Measurements from ENCODE around the gene CNIH2.

The CNIH2 gene

DNA sequence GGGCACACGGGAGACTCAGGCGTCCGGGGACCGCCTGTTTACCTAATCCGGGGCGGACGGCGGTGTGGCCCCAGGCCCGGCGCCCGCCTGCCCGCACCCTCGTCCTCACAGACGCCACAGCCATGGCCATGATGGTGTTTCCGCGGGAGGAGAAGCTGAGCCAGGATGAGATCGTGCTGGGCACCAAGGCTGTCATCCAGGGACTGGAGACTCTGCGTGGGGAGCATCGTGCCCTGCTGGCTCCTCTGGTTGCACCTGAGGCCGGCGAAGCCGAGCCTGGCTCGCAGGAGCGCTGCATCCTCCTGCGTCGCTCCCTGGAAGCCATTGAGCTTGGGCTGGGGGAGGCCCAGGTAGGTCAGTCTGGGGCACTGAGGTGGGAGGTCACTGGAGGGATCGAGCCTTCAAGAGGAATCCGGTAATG lies 19.5 kb upstream of the CNIH2 start:
- Histone ChIP-seq H3K79me2 (ENCODE audit: control insufficient read depth, insufficient read depth, low read length, unreplicated experiment) (no peaks in the 10 kb centered on the region), H3K4me3 (ENCODE audit: low read depth, low read length) (peak overlapping the region; percentile 89), H3K4me1 (ENCODE audit: control insufficient read depth, insufficient read depth, low read length, unreplicated experiment) (no peaks in the 10 kb centered on the region), H3K36me3 (ENCODE audit: insufficient read depth, low read length) (peaks cover 3% of the 10 kb centered on the region; the same call in 1 of the 2 replicates), H3K27ac (ENCODE audit: low read depth, low read length) (no peak overlapping the region), H3K27me3 (ENCODE audit: insufficient read depth, low read length) (no peaks in the 10 kb centered on the region), H2AFZ (ENCODE audit: low read length, unreplicated experiment) (no peak overlapping the region)

DNA sequence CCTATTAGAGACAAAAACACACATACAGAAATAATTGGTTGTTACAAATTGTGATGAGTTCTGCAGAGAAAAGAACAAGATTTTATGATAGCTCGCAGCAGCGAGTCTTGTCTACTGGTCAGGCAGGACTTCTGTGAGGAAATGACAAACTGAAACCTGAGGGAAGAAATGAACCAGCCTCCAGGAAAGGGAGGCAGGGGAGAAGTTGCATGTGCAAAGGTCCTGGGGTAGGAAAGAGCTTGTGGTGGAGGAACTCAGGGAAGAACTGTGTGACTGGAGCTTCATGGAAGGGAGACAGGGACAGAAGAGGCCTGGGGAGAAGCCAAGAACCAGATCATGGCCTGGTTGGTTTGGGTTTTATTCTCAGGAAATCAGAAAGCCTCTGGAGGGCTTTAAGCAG lies 18.8 kb upstream of the CNIH2 start:
- Histone ChIP-seq H3K79me2 (ENCODE audit: control insufficient read depth, insufficient read depth, low read length, unreplicated experiment) (no peaks in the 10 kb centered on the region), H3K27ac (ENCODE audit: low read depth, low read length) (no peak overlapping the region), H2AFZ (ENCODE audit: low read length, unreplicated experiment) (no peak overlapping the region), H3K4me3 (ENCODE audit: low read depth, low read length) (no peak overlapping the region; the same call in 1 of the 2 replicates), H3K4me1 (ENCODE audit: control insufficient read depth, insufficient read depth, low read length, unreplicated experiment) (no peaks in the 10 kb centered on the region), H3K27me3 (ENCODE audit: insufficient read depth, low read length) (no peaks in the 10 kb centered on the region), H3K36me3 (ENCODE audit: insufficient read depth, low read length) (peaks cover 3% of the 10 kb centered on the region; the same call in 1 of the 2 replicates)

DNA sequence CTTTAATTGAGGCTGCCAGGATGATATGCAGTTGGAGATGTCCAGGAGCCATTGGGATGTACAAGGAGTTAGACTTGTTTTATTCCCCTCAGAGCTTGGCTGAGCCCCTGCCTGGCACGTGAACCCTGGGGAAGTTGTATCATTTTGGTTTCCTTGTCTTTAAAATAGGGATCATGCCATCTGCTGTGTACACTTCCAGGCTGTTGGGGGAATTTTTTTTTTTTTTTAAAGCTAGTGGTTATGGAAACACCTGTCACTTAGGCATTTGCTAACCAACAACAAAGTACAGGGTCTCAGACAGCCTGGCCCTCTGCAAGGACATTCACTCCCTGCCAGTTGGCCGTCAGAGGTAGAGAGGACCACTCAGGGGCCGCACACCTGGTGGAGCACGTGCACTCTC lies 18.0 kb upstream of the CNIH2 start:
- H3K36me3 ChIP-seq (ENCODE audit: insufficient read depth, low read length) = peaks cover 3% of the 10 kb centered on the region; the same call in 1 of the 2 replicates
- H3K79me2 ChIP-seq (ENCODE audit: control insufficient read depth, insufficient read depth, low read length, unreplicated experiment) = no peaks in the 10 kb centered on the region
- H3K4me1 ChIP-seq (ENCODE audit: control insufficient read depth, insufficient read depth, low read length, unreplicated experiment) = no peaks in the 10 kb centered on the region
- no peaks in the 10 kb centered on the region for H3K27me3 ChIP-seq (ENCODE audit: insufficient read depth, low read length)
- no peak overlapping the region for H3K4me3 ChIP-seq (ENCODE audit: low read depth, low read length)
- no peak overlapping the region for H2AFZ ChIP-seq (ENCODE audit: low read length, unreplicated experiment)
- H3K27ac ChIP-seq (ENCODE audit: low read depth, low read length) = no peak overlapping the region

DNA sequence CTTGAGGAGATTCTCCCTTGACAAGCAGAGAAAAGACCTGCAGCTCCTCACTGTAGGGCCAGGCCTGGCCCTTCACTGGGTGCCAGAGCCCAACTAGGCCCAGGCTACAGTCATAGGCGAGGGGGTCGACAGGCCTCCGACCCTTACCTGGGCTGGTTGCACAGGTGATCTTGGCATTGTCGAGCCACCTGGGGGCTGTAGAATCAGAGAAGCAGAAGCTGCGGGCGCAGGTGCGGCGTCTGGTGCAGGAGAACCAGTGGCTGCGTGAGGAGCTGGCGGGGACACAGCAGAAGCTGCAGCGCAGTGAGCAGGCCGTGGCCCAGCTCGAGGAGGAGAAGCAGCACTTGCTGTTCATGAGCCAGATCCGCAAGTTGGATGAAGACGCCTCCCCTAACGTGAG lies 16.4 kb upstream of the CNIH2 start:
- Histone ChIP-seq H3K27ac (ENCODE audit: low read depth, low read length) (no peak overlapping the region), H3K4me3 (ENCODE audit: low read depth, low read length) (no peak overlapping the region), H3K27me3 (ENCODE audit: insufficient read depth, low read length) (no peaks in the 10 kb centered on the region), H3K36me3 (ENCODE audit: insufficient read depth, low read length) (peaks cover 3% of the 10 kb centered on the region; the same call in 1 of the 2 replicates), H3K79me2 (ENCODE audit: control insufficient read depth, insufficient read depth, low read length, unreplicated experiment) (no peaks in the 10 kb centered on the region), H3K4me1 (ENCODE audit: control insufficient read depth, insufficient read depth, low read length, unreplicated experiment) (no peaks in the 10 kb centered on the region), H2AFZ (ENCODE audit: low read length, unreplicated experiment) (no peak overlapping the region)

DNA sequence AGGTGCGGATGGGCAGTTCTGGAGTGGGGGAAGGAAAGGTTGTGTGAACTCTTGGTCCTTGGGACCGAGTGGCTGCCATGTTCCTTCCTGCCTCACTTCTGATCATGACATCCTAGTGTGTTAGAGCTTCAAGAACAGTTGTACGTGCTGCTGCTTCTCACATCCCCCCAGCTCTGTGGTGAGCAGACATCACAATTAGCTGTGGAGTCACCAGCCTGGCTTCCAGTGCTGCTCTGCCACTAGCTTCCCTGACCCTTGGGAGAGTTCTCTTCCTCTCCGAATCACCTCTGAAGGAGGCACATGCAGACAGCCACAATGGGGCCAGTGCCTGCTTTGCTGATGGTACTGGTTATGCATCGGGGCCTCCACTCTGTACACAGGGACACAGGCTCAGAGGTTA lies 15.8 kb upstream of the CNIH2 start:
- H3K27ac ChIP-seq (ENCODE audit: low read depth, low read length) = no peak overlapping the region
- no peak overlapping the region for H2AFZ ChIP-seq (ENCODE audit: low read length, unreplicated experiment)
- H3K27me3 ChIP-seq (ENCODE audit: insufficient read depth, low read length) = no peaks in the 10 kb centered on the region
- no peaks in the 10 kb centered on the region for H3K79me2 ChIP-seq (ENCODE audit: control insufficient read depth, insufficient read depth, low read length, unreplicated experiment)
- no peak overlapping the region for H3K4me3 ChIP-seq (ENCODE audit: low read depth, low read length)
- H3K4me1 ChIP-seq (ENCODE audit: control insufficient read depth, insufficient read depth, low read length, unreplicated experiment) = no peaks in the 10 kb centered on the region
- H3K36me3 ChIP-seq (ENCODE audit: insufficient read depth, low read length) = peaks cover 3% of the 10 kb centered on the region; the same call in 1 of the 2 replicates

DNA sequence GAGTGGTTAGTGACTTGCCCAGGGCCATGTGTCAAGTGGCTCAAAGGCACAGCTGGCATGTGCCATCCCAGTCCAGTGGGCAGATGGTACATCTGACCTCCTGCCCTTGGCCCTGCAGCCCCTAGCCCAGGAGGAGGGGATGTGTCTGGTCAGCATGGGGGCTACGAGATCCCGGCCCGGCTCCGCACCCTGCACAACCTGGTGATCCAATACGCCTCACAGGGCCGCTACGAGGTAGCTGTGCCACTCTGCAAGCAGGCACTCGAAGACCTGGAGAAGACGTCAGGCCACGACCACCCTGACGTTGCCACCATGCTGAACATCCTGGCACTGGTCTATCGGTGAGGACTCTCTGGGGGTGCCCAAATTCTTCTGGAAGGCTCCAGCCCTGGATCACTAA lies 15.3 kb upstream of the CNIH2 start:
- Histone ChIP-seq H3K4me3 (ENCODE audit: low read depth, low read length) (no peak overlapping the region), H3K27me3 (ENCODE audit: insufficient read depth, low read length) (no peaks in the 10 kb centered on the region), H3K79me2 (ENCODE audit: control insufficient read depth, insufficient read depth, low read length, unreplicated experiment) (no peaks in the 10 kb centered on the region), H2AFZ (ENCODE audit: low read length, unreplicated experiment) (no peak overlapping the region), H3K27ac (ENCODE audit: low read depth, low read length) (no peak overlapping the region), H3K36me3 (ENCODE audit: insufficient read depth, low read length) (peaks cover 3% of the 10 kb centered on the region; the same call in 1 of the 2 replicates), H3K4me1 (ENCODE audit: control insufficient read depth, insufficient read depth, low read length, unreplicated experiment) (no peaks in the 10 kb centered on the region)

DNA sequence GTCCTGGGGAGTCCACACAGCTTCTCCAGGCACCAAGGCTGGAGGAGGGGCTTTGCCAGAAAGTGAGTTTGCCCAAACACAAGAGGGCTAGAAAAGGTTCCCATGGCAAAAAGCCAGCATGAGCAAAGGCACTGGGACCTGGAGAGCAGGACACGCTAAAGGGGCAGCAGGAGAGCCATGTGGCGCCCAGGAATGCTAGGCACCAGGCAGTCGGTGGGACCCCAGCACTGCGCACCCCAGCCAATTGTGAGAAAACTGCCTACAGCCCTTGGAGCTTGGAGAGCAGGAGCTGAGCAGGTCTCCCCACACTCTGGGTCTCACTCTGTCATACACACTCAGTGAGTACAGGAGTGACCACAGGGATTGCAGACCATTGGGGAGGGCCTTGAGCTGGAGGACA lies 14.7 kb upstream of the CNIH2 start:
- H3K4me1 ChIP-seq (ENCODE audit: control insufficient read depth, insufficient read depth, low read length, unreplicated experiment) = no peaks in the 10 kb centered on the region
- no peaks in the 10 kb centered on the region for H3K27me3 ChIP-seq (ENCODE audit: insufficient read depth, low read length)
- no peaks in the 10 kb centered on the region for H3K79me2 ChIP-seq (ENCODE audit: control insufficient read depth, insufficient read depth, low read length, unreplicated experiment)
- no peak overlapping the region for H3K4me3 ChIP-seq (ENCODE audit: low read depth, low read length)
- H2AFZ ChIP-seq (ENCODE audit: low read length, unreplicated experiment) = no peak overlapping the region
- H3K36me3 ChIP-seq (ENCODE audit: insufficient read depth, low read length) = peaks cover 3% of the 10 kb centered on the region; the same call in 1 of the 2 replicates
- no peak overlapping the region for H3K27ac ChIP-seq (ENCODE audit: low read depth, low read length)

DNA sequence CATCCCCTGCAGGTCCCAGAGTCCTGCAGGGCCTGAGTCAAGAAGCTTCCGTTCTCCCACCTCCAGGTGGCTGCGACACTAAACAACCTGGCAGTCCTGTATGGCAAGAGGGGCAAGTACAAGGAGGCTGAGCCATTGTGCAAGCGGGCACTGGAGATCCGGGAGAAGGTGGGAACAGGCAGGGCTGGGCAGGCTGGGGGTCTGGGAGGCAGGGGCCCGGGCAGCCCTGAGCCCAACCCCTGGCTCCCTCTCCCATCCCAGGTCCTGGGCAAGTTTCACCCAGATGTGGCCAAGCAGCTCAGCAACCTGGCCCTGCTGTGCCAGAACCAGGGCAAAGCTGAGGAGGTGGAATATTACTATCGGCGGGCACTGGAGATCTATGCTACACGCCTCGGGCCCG lies 14.2 kb upstream of the CNIH2 start:
- H2AFZ ChIP-seq (ENCODE audit: low read length, unreplicated experiment) = no peak overlapping the region
- peaks cover 3% of the 10 kb centered on the region; the same call in 1 of the 2 replicates for H3K36me3 ChIP-seq (ENCODE audit: insufficient read depth, low read length)
- no peaks in the 10 kb centered on the region for H3K27me3 ChIP-seq (ENCODE audit: insufficient read depth, low read length)
- H3K79me2 ChIP-seq (ENCODE audit: control insufficient read depth, insufficient read depth, low read length, unreplicated experiment) = peaks cover 1% of the 10 kb centered on the region
- H3K4me1 ChIP-seq (ENCODE audit: control insufficient read depth, insufficient read depth, low read length, unreplicated experiment) = no peaks in the 10 kb centered on the region
- no peak overlapping the region for H3K27ac ChIP-seq (ENCODE audit: low read depth, low read length)
- no peak overlapping the region for H3K4me3 ChIP-seq (ENCODE audit: low read depth, low read length)

DNA sequence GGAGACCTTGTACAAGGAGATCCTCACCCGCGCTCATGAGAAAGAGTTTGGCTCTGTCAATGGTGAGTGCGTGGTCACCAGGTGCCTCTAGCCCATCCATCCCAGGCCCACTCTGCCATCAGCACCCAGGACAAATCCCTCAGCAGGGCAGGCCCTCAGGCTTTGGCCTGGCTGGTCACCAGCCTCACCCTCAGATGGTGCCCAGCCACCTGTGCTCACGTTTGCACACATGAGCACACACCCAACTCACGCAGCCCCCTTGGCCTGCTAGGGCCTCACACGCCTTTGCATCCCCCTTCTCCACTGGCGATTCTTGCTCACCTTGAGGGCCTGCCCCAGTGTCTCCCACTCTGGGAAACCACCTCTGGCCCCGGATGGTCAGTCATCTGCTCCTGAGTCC lies 13.6 kb upstream of the CNIH2 start:
- Histone ChIP-seq H3K36me3 (ENCODE audit: insufficient read depth, low read length) (peaks cover 3% of the 10 kb centered on the region; the same call in 1 of the 2 replicates), H3K27me3 (ENCODE audit: insufficient read depth, low read length) (no peaks in the 10 kb centered on the region), H3K4me3 (ENCODE audit: low read depth, low read length) (no peak overlapping the region)

DNA sequence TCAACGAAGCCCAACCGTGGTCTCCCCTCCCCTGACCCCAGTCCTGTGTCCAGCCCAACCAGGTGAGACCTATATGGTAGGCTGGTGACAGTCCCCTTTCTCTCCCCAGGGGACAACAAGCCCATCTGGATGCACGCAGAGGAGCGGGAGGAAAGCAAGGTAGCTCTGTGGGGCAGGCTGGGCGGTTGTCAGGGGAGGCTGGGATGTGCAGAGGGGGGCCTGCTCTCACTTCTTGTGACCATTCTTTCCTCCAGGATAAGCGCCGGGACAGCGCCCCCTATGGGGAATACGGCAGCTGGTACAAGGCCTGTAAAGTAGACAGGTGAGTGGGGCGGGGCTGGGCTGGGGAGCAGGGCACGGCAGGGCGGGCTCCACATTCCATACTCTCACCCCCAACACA lies 13.1 kb upstream of the CNIH2 start:
- Histone ChIP-seq H3K27me3 (ENCODE audit: insufficient read depth, low read length) (no peaks in the 10 kb centered on the region), H3K79me2 (ENCODE audit: control insufficient read depth, insufficient read depth, low read length, unreplicated experiment) (peaks cover 13% of the 10 kb centered on the region), H3K27ac (ENCODE audit: low read depth, low read length) (no peak overlapping the region), H2AFZ (ENCODE audit: low read length, unreplicated experiment) (no peak overlapping the region), H3K4me1 (ENCODE audit: control insufficient read depth, insufficient read depth, low read length, unreplicated experiment) (peaks cover 6% of the 10 kb centered on the region), H3K4me3 (ENCODE audit: low read depth, low read length) (no peak overlapping the region), H3K36me3 (ENCODE audit: insufficient read depth, low read length) (no peaks in the 10 kb centered on the region; the same call in 1 of the 2 replicates)

More for the DNA sequence above, 13.6 kb upstream of the CNIH2 start:
- H3K27ac ChIP-seq (ENCODE audit: low read depth, low read length) = no peak overlapping the region
- no peak overlapping the region for H2AFZ ChIP-seq (ENCODE audit: low read length, unreplicated experiment)
- peaks cover under 1% of the 10 kb centered on the region for H3K4me1 ChIP-seq (ENCODE audit: control insufficient read depth, insufficient read depth, low read length, unreplicated experiment)
- H3K79me2 ChIP-seq (ENCODE audit: control insufficient read depth, insufficient read depth, low read length, unreplicated experiment) = peaks cover 7% of the 10 kb centered on the region

DNA sequence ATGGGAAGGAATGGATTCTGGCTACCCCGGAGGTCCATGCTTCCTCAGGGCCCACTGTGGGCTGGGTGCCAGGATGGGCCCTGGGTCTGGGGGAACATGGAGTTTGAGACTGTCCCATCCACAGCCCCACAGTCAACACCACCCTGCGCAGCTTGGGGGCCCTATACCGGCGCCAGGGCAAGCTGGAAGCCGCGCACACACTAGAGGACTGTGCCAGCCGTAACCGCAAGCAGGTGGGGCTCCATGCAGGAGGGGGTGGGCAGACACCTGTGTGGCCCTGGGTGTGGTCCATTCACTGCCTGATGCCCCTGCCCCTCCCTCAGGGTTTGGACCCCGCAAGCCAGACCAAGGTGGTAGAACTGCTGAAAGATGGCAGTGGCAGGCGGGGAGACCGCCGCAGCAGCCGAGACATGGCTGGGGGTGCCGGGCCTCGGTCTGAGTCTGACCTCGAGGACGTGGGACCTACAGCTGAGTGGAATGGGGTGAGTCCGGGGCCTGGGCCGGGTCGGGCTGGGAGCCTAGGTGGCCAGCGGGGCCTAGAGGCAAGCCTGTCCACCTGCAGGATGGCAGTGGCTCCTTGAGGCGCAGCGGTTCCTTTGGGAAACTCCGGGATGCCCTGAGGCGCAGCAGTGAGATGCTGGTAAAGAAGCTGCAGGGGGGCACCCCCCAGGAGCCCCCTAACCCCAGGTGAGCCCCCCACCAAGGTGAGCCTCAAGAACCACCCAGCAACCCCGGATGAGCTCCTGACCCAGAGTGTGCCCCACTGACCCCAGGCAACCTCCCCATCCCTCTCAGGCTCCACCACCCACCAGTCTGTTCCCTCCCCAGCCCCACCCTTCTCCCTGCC lies 12.2 kb upstream of the CNIH2 start:
- Histone ChIP-seq H3K4me1 (ENCODE audit: control insufficient read depth, insufficient read depth, low read length, unreplicated experiment) (peaks cover 8% of the 10 kb centered on the region), H3K79me2 (ENCODE audit: control insufficient read depth, insufficient read depth, low read length, unreplicated experiment) (peaks cover 21% of the 10 kb centered on the region), H3K27ac (ENCODE audit: low read depth, low read length) (no peak overlapping the region), H3K27me3 (ENCODE audit: insufficient read depth, low read length) (no peaks in the 10 kb centered on the region), H3K36me3 (ENCODE audit: insufficient read depth, low read length) (no peaks in the 10 kb centered on the region; the same call in 1 of the 2 replicates), H2AFZ (ENCODE audit: low read length, unreplicated experiment) (no peak overlapping the region), H3K4me3 (ENCODE audit: low read depth, low read length) (no peak overlapping the region)

Measured in ACC112 (cell line).